H1 (cell line): ENCODE data around the gene TACC2.

ENCODE experiments used
- CEBPB ChIP-seq: IDR thresholded peaks from 2 replicates; pipeline ENCODE4 v1.6.1; 2012; ENCODE audit warnings: low read depth, low read length
- CHD2 ChIP-seq: IDR thresholded peaks from 2 replicates; pipeline ENCODE4 v1.6.1; 2012; ENCODE audit warnings: low read length, improper control_type of control experiment
- EP300 ChIP-seq, 2 experiments: IDR thresholded peaks; 1 replicate in 1 of 2; 2 replicates in 1 of 2; pipeline ENCODE4 v1.6.1; 2011 to 2012; ENCODE audit warnings: low read depth in 2 of 2, low read length in 2 of 2, mild to moderate bottlenecking in 2 of 2, borderline replicate concordance in 1 of 2, inconsistent platforms in 1 of 2, moderate library complexity in 1 of 2
- JUN ChIP-seq: IDR thresholded peaks from 2 replicates; pipeline ENCODE4 v1.6.1; 2011; ENCODE audit warnings: low read depth, mild to moderate bottlenecking, improper control_type of control experiment, low read length
- JUND ChIP-seq: IDR thresholded peaks from 2 replicates; pipeline ENCODE4 v1.6.1; 2011; ENCODE audit warnings: mild to moderate bottlenecking, improper control_type of control experiment, low read length
- POLR2A ChIP-seq, 2 experiments: IDR thresholded peaks; 1 replicate in 1 of 2; 2 replicates in 1 of 2; pipeline ENCODE4 v1.6.1; 2011; ENCODE audit warnings: low read depth in 2 of 2, low read length in 2 of 2, mild to moderate bottlenecking in 2 of 2; ENCODE audit errors: control extremely low read depth in 1 of 2
- SP1 ChIP-seq: IDR thresholded peaks from 2 replicates; pipeline ENCODE4 v1.6.1; 2011; ENCODE audit warnings: low read depth, low read length
- SP2 ChIP-seq: IDR thresholded peaks from 2 replicates; pipeline ENCODE4 v1.6.1; 2012; ENCODE audit warnings: mild to moderate bottlenecking, low read length, inconsistent platforms
- YY1 ChIP-seq: IDR thresholded peaks from 2 replicates; pipeline ENCODE4 v1.6.1; 2011; ENCODE audit warnings: low read depth, mild to moderate bottlenecking, low read length
- TF ChIP-seq, protein P1 (sequence below): IDR thresholded peaks from 2 replicates; pipeline ENCODE4 v1.6.1; 2012; ENCODE audit warnings: low read length, inconsistent platforms
- TF ChIP-seq, protein P2 (sequence below), 3 experiments: IDR thresholded peaks; 1 replicate in 2 of 3; 2 replicates in 1 of 3; pipeline versions ENCODE4 v1.5.1 to v1.6.1; 2011; ENCODE audit warnings: low read length in 3 of 3, mild to moderate bottlenecking in 3 of 3, inconsistent platforms in 2 of 3, low read depth in 1 of 3, moderate library complexity in 1 of 3; ENCODE audit not compliant: insufficient read depth in 1 of 3; ENCODE audit errors: control extremely low read depth in 1 of 3

GRCh38 chr10:122301811-122302115 is 312.8 kb downstream of the TACC2 start:
- TF ChIP-seq SP1 (no peak), JUN (no peak), YY1 (no peak), SP2 (no peak), CHD2 (no peak), POLR2A (IDR thresholded peaks at IDR 0.05; ENCODE audit: control extremely low read depth in 1 of 2, low read depth in 2 of 2, low read length in 2 of 2) (no peak), CEBPB (no peak), EP300 (IDR thresholded peaks at IDR 0.05; ENCODE audit: borderline replicate concordance in 1 of 2, low read depth in 2 of 2, low read length in 2 of 2) (no peak), JUND (no peak)
- TF ChIP-seq, protein P1, sequence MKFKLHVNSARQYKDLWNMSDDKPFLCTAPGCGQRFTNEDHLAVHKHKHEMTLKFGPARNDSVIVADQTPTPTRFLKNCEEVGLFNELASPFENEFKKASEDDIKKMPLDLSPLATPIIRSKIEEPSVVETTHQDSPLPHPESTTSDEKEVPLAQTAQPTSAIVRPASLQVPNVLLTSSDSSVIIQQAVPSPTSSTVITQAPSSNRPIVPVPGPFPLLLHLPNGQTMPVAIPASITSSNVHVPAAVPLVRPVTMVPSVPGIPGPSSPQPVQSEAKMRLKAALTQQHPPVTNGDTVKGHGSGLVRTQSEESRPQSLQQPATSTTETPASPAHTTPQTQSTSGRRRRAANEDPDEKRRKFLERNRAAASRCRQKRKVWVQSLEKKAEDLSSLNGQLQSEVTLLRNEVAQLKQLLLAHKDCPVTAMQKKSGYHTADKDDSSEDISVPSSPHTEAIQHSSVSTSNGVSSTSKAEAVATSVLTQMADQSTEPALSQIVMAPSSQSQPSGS: no peak
- TF ChIP-seq, protein P2, sequence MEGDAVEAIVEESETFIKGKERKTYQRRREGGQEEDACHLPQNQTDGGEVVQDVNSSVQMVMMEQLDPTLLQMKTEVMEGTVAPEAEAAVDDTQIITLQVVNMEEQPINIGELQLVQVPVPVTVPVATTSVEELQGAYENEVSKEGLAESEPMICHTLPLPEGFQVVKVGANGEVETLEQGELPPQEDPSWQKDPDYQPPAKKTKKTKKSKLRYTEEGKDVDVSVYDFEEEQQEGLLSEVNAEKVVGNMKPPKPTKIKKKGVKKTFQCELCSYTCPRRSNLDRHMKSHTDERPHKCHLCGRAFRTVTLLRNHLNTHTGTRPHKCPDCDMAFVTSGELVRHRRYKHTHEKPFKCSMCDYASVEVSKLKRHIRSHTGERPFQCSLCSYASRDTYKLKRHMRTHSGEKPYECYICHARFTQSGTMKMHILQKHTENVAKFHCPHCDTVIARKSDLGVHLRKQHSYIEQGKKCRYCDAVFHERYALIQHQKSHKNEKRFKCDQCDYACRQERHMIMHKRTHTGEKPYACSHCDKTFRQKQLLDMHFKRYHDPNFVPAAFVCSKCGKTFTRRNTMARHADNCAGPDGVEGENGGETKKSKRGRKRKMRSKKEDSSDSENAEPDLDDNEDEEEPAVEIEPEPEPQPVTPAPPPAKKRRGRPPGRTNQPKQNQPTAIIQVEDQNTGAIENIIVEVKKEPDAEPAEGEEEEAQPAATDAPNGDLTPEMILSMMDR (IDR thresholded peaks at IDR 0.05; ENCODE audit: control extremely low read depth in 1 of 3, insufficient read depth in 1 of 3, low read depth in 1 of 3, low read length in 3 of 3): no peak
